Measurements from ENCODE around the gene ARHGAP4.

Gene ARHGAP4

GRCh38 chrX:153873282-153874084 lies 52.6 kb downstream of the ARHGAP4 start:
- Histone ChIP-seq H3K4me1 (ENCODE audit: control insufficient read depth, insufficient read depth, low read length) (no peaks in the 10 kb centered on the region), H3K36me3 (ENCODE audit: control insufficient read depth, insufficient read depth, low read length, severe bottlenecking) (no peaks in the 10 kb centered on the region), H3K4me3 (ENCODE audit: low read length) (no peak overlapping the region), H3K9ac (ENCODE audit: low read length) (no peak overlapping the region), H3K27me3 (replicated peaks; ENCODE audit: control insufficient read depth, insufficient read depth, low read length) (peaks cover 48% of the 10 kb centered on the region), H3K9me3 (ENCODE audit: control insufficient read depth, low read length) (no peaks in the 10 kb centered on the region)
- no peak for DNase-seq (ENCODE audit: low read depth)

- H3K4me1 ChIP-seq (ENCODE audit: control insufficient read depth, insufficient read depth, low read length): no peaks in the 10 kb centered on the region
- no peaks in the 10 kb centered on the region for H3K36me3 ChIP-seq (ENCODE audit: control insufficient read depth, insufficient read depth, low read length, severe bottlenecking)
- H3K9me3 ChIP-seq (ENCODE audit: control insufficient read depth, low read length): no peaks in the 10 kb centered on the region
- no peak for DNase-seq (ENCODE audit: low read depth)
- H3K4me3 ChIP-seq (ENCODE audit: low read length): no peak overlapping the region
- H3K9ac ChIP-seq (ENCODE audit: low read length): no peak overlapping the region
- H3K27me3 ChIP-seq (replicated peaks; ENCODE audit: control insufficient read depth, insufficient read depth, low read length): peaks cover 46% of the 10 kb centered on the region
Measured at GRCh38 chrX:153871946-153872878, 53.9 kb downstream of the ARHGAP4 start.

DNA sequence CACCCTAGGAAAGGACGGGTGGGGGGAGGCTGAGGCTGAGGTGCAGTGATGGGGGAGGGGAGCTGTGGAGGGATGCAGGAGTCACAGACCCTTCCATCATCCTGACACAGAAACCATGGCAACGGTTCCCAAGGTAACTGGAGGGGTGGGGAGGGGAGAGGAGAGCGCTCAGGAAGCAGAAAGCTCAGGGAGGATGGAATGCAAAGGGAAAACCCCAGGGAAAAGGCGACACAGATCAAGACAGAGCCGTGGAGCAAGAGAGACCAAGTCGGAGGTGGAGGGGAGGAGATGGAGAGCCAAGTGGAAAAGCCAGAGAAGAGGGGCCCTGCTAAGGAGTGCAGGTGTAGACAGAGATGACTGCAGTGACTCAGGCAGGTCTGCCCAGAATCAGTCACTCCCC lies 54.6 kb downstream of the ARHGAP4 start:
- H3K9me3 ChIP-seq (ENCODE audit: control insufficient read depth, low read length): no peaks in the 10 kb centered on the region
- no peak for DNase-seq (ENCODE audit: low read depth)
- H3K27me3 ChIP-seq (replicated peaks; ENCODE audit: control insufficient read depth, insufficient read depth, low read length): peaks cover 48% of the 10 kb centered on the region
- no peaks in the 10 kb centered on the region for H3K4me1 ChIP-seq (ENCODE audit: control insufficient read depth, insufficient read depth, low read length)
- no peak overlapping the region for H3K9ac ChIP-seq (ENCODE audit: low read length)
- no peaks in the 10 kb centered on the region for H3K36me3 ChIP-seq (ENCODE audit: control insufficient read depth, insufficient read depth, low read length, severe bottlenecking)
- no peak overlapping the region for H3K4me3 ChIP-seq (ENCODE audit: low read length)

- no peaks in the 10 kb centered on the region for H3K4me1 ChIP-seq (ENCODE audit: control insufficient read depth, insufficient read depth, low read length)
- no peaks in the 10 kb centered on the region for H3K9me3 ChIP-seq (ENCODE audit: control insufficient read depth, low read length)
- H3K36me3 ChIP-seq (ENCODE audit: control insufficient read depth, insufficient read depth, low read length, severe bottlenecking): no peaks in the 10 kb centered on the region
- no peak for DNase-seq (ENCODE audit: low read depth)
- no peak overlapping the region for H3K9ac ChIP-seq (ENCODE audit: low read length)
- no peak overlapping the region for H3K4me3 ChIP-seq (ENCODE audit: low read length)
- H3K27me3 ChIP-seq (replicated peaks; ENCODE audit: control insufficient read depth, insufficient read depth, low read length): peaks cover 43% of the 10 kb centered on the region
Measured at GRCh38 chrX:153870791-153871360, 55.2 kb downstream of the ARHGAP4 start.

GRCh38 chrX:153870288-153870690 lies 55.8 kb downstream of the ARHGAP4 start:
- no peaks in the 10 kb centered on the region for H3K36me3 ChIP-seq (ENCODE audit: control insufficient read depth, insufficient read depth, low read length, severe bottlenecking)
- H3K4me3 ChIP-seq (ENCODE audit: low read length): no peak overlapping the region
- H3K9ac ChIP-seq (ENCODE audit: low read length): no peak overlapping the region
- H3K4me1 ChIP-seq (ENCODE audit: control insufficient read depth, insufficient read depth, low read length): no peaks in the 10 kb centered on the region
- no peaks in the 10 kb centered on the region for H3K9me3 ChIP-seq (ENCODE audit: control insufficient read depth, low read length)
- DNase-seq (ENCODE audit: low read depth): no peak
- H3K27me3 ChIP-seq (replicated peaks; ENCODE audit: control insufficient read depth, insufficient read depth, low read length): peaks cover 43% of the 10 kb centered on the region

DNA sequence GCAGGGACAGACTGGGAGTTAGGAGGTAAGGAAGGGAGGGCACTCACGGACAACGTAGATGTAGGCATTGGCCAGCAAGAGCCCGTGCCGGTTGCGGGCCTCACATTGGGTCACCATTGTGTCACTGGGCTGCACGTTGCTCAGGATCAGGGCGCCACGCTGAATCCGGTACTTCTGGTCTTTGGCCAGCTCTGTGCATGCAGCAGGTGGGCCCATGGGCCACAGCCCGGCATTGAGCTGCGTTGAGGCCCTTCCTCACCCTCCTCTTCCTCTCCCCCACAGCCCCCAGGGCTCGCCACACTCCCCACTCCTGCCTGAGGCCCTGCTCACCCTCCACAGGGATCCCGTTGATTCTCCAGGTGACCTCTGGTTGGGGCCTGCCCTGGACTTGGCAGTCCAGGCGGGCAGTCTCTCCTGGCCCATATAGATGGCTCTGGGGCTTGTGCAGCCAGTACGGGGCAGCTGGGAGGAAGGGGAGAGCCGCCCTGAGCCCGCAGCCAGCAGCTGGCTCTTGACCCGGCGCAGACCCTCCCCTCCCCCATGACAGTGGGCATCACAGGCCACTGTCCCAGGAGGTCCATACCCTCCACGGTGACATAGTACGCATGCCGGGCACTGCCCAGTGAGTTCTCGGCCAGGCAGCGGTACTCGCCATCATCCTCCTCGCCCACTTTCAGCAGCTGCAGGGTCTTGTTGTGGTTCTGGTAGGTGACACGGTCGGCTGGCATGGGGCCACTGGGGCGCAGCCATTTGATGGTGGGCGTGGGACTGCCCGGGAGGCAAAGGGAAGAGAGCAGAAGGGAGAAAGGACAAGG lies 56.4 kb downstream of the ARHGAP4 start:
- DNase-seq (ENCODE audit: low read depth): no peak
- Histone ChIP-seq H3K9ac (ENCODE audit: low read length) (no peak overlapping the region), H3K9me3 (ENCODE audit: control insufficient read depth, low read length) (no peaks in the 10 kb centered on the region), H3K27me3 (replicated peaks; ENCODE audit: control insufficient read depth, insufficient read depth, low read length) (peaks cover 44% of the 10 kb centered on the region), H3K4me1 (ENCODE audit: control insufficient read depth, insufficient read depth, low read length) (no peaks in the 10 kb centered on the region), H3K4me3 (ENCODE audit: low read length) (no peak overlapping the region), H3K36me3 (ENCODE audit: control insufficient read depth, insufficient read depth, low read length, severe bottlenecking) (no peaks in the 10 kb centered on the region)

GRCh38 chrX:153868576-153869472 lies 57.2 kb downstream of the ARHGAP4 start:
- peaks cover 41% of the 10 kb centered on the region for H3K27me3 ChIP-seq (replicated peaks; ENCODE audit: control insufficient read depth, insufficient read depth, low read length)
- H3K4me3 ChIP-seq (ENCODE audit: low read length): no peak overlapping the region
- no peaks in the 10 kb centered on the region for H3K4me1 ChIP-seq (ENCODE audit: control insufficient read depth, insufficient read depth, low read length)
- DNase-seq (ENCODE audit: low read depth): no peak
- no peak overlapping the region for H3K9ac ChIP-seq (ENCODE audit: low read length)
- H3K9me3 ChIP-seq (ENCODE audit: control insufficient read depth, low read length): no peaks in the 10 kb centered on the region
- no peaks in the 10 kb centered on the region for H3K36me3 ChIP-seq (ENCODE audit: control insufficient read depth, insufficient read depth, low read length, severe bottlenecking)

- Histone ChIP-seq H3K4me3 (ENCODE audit: low read length) (no peak overlapping the region), H3K9me3 (ENCODE audit: control insufficient read depth, low read length) (no peaks in the 10 kb centered on the region), H3K27me3 (replicated peaks; ENCODE audit: control insufficient read depth, insufficient read depth, low read length) (peaks cover 47% of the 10 kb centered on the region), H3K36me3 (ENCODE audit: control insufficient read depth, insufficient read depth, low read length, severe bottlenecking) (no peaks in the 10 kb centered on the region), H3K9ac (ENCODE audit: low read length) (no peak overlapping the region), H3K4me1 (ENCODE audit: control insufficient read depth, insufficient read depth, low read length) (no peaks in the 10 kb centered on the region)
- DNase-seq (ENCODE audit: low read depth): no peak
Measured at GRCh38 chrX:153867671-153868070, 58.4 kb downstream of the ARHGAP4 start.

DNA sequence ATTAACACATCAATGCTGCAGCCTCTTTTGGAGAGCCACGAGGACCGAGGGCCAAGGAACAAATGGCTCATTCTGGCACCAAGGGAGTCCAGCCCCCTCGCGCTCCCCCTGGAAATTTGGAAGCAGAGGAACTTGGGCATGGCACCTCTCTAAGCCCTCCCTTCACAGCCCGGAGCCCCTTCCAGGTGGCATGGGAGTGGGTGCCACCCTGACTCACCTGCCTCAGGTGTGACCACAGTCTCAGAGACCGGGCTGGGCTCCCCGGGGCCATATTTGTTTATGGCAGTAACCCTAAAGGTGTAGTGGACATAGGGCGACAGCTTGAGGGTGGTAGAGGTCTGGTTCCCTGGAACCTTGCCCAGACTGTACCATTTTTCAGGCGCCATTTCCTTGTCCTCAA lies 58.9 kb downstream of the ARHGAP4 start:
- no peak for DNase-seq (ENCODE audit: low read depth)
- Histone ChIP-seq H3K9me3 (ENCODE audit: control insufficient read depth, low read length) (no peaks in the 10 kb centered on the region), H3K4me1 (ENCODE audit: control insufficient read depth, insufficient read depth, low read length) (no peaks in the 10 kb centered on the region), H3K27me3 (replicated peaks; ENCODE audit: control insufficient read depth, insufficient read depth, low read length) (peaks cover 46% of the 10 kb centered on the region), H3K4me3 (ENCODE audit: low read length) (no peak overlapping the region), H3K9ac (ENCODE audit: low read length) (no peak overlapping the region), H3K36me3 (ENCODE audit: control insufficient read depth, insufficient read depth, low read length, severe bottlenecking) (no peaks in the 10 kb centered on the region)
